ENCODE results near the gene USP17L30.
"Not testable (repeated sequence)": the region's sequence is repeated elsewhere in the genome, so short reads cannot be mapped to it uniquely, and the experiment has no call there.

DNA sequence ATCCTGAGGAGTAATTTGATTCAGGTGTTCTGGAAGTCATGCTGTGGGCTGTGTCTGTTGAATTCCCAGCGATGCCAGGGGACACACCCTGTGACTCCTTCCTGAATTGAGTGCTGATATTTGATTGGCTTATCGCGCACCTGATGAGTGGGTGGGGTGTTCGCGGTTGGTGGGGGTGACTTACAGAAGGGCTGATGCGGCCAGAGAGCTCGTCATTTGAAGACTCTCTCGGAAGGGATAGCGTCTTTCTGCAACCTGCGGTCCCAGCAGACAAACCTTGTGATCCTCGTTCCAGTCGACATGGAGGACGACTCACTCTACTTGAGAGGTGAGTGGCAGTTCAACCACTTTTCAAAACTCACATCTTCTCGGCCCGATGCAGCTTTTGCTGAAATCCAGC lies 38.1 kb upstream of the USP17L30 start, which contains the start of gene USP17L24:
- TF ChIP-seq, protein P1, sequence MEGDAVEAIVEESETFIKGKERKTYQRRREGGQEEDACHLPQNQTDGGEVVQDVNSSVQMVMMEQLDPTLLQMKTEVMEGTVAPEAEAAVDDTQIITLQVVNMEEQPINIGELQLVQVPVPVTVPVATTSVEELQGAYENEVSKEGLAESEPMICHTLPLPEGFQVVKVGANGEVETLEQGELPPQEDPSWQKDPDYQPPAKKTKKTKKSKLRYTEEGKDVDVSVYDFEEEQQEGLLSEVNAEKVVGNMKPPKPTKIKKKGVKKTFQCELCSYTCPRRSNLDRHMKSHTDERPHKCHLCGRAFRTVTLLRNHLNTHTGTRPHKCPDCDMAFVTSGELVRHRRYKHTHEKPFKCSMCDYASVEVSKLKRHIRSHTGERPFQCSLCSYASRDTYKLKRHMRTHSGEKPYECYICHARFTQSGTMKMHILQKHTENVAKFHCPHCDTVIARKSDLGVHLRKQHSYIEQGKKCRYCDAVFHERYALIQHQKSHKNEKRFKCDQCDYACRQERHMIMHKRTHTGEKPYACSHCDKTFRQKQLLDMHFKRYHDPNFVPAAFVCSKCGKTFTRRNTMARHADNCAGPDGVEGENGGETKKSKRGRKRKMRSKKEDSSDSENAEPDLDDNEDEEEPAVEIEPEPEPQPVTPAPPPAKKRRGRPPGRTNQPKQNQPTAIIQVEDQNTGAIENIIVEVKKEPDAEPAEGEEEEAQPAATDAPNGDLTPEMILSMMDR (IDR thresholded peaks at IDR 0.05; ENCODE audit: poor library complexity), result not testable (repeated sequence)
- TF ChIP-seq EZH2 (IDR thresholded peaks at IDR 0.05; ENCODE audit: borderline replicate concordance); EZH2phosphoT487 (IDR thresholded peaks at IDR 0.05; ENCODE audit: low read depth, severe bottlenecking, unreplicated experiment): not testable (repeated sequence)

Data from hepatocyte (in vitro differentiated cells).